Fibroblast of skin of left biceps (primary cell): ENCODE measurements around the gene DESI2.
"Not testable (repeated sequence)": the region's sequence is repeated elsewhere in the genome, so short reads cannot be mapped to it uniquely, and the experiment has no call there.

ENCODE experiments used
- DNase-seq, 2 experiments: peaks; one replicate each; pipeline ENCODE4 v3.0.0-alpha.2; 2013; ENCODE audit warnings: low read depth in 2 of 2

DESI2 gene

GRCh38 chr1:244654108-244655038, 1.4 kb downstream of the DESI2 start:
- no peak for DNase-seq

GRCh38 chr1:244655186-244655585, 2.3 kb downstream of the DESI2 start:
- DNase-seq, result no peak

- DNase-seq, result no peak
Observed at GRCh38 chr1:244657421-244657820, 4.5 kb downstream of the DESI2 start.

- no peak for DNase-seq
Observed at GRCh38 chr1:244659694-244660093, 6.8 kb downstream of the DESI2 start.

GRCh38 chr1:244660595-244660994, 7.7 kb downstream of the DESI2 start:
- DNase-seq, result no peak

GRCh38 chr1:244661569-244662312, 8.8 kb downstream of the DESI2 start:
- DNase-seq, result not testable (repeated sequence)

- no peak for DNase-seq
Observed at GRCh38 chr1:244662599-244662998, 9.7 kb downstream of the DESI2 start.

GRCh38 chr1:244664353-244664752, 11.4 kb downstream of the DESI2 start:
- DNase-seq, result no peak

- no peak for DNase-seq
Observed at GRCh38 chr1:244665771-244666217, 12.9 kb downstream of the DESI2 start.

GRCh38 chr1:244666672-244667418, 13.9 kb downstream of the DESI2 start:
- DNase-seq, result not testable (repeated sequence)

GRCh38 chr1:244667797-244668196, 14.9 kb downstream of the DESI2 start:
- no peak for DNase-seq

- DNase-seq, result no peak
Observed at GRCh38 chr1:244672946-244673682, 20.2 kb downstream of the DESI2 start.

GRCh38 chr1:244674446-244674845, 21.5 kb downstream of the DESI2 start:
- DNase-seq, result no peak

GRCh38 chr1:244675167-244675566, 22.2 kb downstream of the DESI2 start:
- DNase-seq, result no peak

GRCh38 chr1:244678697-244679096, 25.8 kb downstream of the DESI2 start:
- no peak for DNase-seq

- DNase-seq, result no peak
Observed at GRCh38 chr1:244680667-244681066, 27.7 kb downstream of the DESI2 start.

GRCh38 chr1:244682087-244682486, 29.2 kb downstream of the DESI2 start:
- not testable (repeated sequence) for DNase-seq

GRCh38 chr1:244695937-244696336, 43.0 kb downstream of the DESI2 start:
- no peak for DNase-seq

- DNase-seq, result no peak
Observed at GRCh38 chr1:244699741-244700140, 46.8 kb downstream of the DESI2 start.

GRCh38 chr1:244700808-244701207, 47.9 kb downstream of the DESI2 start:
- no peak for DNase-seq

- no peak for DNase-seq
Observed at GRCh38 chr1:244702620-244703019, 49.7 kb downstream of the DESI2 start.
